OCI-LY3 (cell line): Measurements from ENCODE around the gene DDX6.

ENCODE experiments used
- EZH2phosphoT487 ChIP-seq: fragments of 200-600 bp; shearing (Covaris generic); IDR thresholded peaks from 2 replicates; pipeline ENCODE4 v1.6.1; 2018; ENCODE audit warnings: antibody characterized with exemption, mixed run types, low read depth
- TF ChIP-seq, protein P1 (sequence below): fragments of 200-600, 300-600 bp; sonication (generic); IDR thresholded peaks from 2 replicates; pipeline ENCODE4 v1.5.1; 2014; ENCODE audit warnings: antibody characterized with exemption, low read length, low read depth

DNA sequence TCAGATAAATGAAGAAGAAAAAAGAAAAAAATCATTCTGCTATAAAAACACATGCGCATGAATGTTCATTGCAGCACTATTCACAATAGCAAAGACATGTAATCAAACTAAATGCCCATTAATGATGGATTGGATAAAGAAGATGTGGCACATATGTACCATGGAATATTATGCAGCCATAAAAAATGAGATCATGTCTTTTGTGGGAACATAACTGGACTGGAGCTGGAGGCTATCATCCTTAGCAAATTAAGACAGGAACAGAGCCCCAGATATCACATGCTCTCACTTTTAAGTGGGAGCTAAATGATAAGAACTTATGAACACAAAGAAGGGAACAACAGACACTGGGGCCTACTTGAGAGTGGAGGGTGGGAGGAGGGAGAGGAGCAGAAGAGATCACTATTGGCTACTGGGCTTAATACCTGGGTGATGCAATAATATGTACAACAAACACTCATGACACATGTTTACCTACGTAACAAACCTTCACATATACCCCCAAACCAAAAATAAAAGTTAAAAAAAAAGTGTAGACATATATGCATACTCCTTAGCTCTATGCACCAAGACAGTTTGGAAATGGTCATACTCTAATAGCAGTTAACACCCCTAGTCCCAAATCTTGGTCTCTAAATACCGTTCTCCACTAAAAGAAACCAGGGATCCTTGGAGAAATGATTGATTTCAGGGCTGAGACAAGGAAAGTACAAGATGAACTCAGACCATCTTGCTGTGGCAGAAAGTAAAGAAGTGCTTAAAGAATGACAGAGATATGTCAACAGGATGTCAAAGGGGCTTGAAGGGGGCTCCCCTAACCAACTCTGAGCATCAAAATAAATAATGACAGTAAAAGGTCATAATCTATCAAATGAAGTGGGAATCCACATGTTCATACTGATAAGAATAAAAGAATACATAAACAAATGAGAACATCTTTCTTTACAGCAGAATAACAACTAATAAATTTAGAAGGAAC lies 17.1 kb upstream of the DDX6 start:
- TF ChIP-seq, protein P1, sequence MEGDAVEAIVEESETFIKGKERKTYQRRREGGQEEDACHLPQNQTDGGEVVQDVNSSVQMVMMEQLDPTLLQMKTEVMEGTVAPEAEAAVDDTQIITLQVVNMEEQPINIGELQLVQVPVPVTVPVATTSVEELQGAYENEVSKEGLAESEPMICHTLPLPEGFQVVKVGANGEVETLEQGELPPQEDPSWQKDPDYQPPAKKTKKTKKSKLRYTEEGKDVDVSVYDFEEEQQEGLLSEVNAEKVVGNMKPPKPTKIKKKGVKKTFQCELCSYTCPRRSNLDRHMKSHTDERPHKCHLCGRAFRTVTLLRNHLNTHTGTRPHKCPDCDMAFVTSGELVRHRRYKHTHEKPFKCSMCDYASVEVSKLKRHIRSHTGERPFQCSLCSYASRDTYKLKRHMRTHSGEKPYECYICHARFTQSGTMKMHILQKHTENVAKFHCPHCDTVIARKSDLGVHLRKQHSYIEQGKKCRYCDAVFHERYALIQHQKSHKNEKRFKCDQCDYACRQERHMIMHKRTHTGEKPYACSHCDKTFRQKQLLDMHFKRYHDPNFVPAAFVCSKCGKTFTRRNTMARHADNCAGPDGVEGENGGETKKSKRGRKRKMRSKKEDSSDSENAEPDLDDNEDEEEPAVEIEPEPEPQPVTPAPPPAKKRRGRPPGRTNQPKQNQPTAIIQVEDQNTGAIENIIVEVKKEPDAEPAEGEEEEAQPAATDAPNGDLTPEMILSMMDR = no peak
- no peak for TF ChIP-seq EZH2phosphoT487
